Ovary (tissue), 3 donors: ENCODE results near the gene TIMP4.

Experiments
- EP300 ChIP-seq: sonication (generic); formaldehyde crosslinking; IDR thresholded peaks from one replicate; pipeline ENCODE4 v1.6.1; 2017; ENCODE audit warnings: antibody characterized with exemption
- POLR2A ChIP-seq: fragments of 450-650 bp; IDR thresholded peaks from one replicate; pipeline ENCODE4 v1.6.1; 2017; ENCODE audit warnings: antibody characterized with exemption, mild to moderate bottlenecking, moderate library complexity
- TF ChIP-seq, protein P1 (sequence below), 3 donors: fragments of 450-650 bp in 2 of 3; fragments of 200-600 bp in 1 of 3; IDR thresholded peaks; one replicate each; pipeline versions ENCODE4 v1.5.1 to v1.8.0; 2016 to 2022; ENCODE audit warnings: antibody characterized with exemption in 3 of 3, mild to moderate bottlenecking in 1 of 3
- donor health status: DM: no; HTN: no; CAD: no.

DNA sequence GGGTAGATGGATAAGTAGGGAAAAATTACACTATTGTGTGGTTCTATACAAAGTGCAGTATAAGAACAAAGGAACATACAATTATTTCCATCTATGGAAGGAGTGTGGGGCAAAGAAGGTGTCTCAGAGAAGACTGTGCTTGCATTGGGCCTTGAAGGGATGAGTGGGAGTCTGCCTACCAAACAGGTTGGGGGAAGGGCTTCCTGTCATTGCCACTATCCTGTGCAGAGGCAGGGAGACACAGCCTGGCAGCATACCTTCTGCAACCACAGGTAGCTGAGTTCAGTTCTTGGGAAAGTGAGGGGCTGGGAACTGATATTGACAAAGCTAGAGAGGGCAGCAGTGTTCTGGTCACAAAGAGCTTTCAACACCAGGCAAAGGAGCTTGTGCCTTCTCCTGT, 3.4 kb downstream of the TIMP4 start:
- TF ChIP-seq, protein P1, sequence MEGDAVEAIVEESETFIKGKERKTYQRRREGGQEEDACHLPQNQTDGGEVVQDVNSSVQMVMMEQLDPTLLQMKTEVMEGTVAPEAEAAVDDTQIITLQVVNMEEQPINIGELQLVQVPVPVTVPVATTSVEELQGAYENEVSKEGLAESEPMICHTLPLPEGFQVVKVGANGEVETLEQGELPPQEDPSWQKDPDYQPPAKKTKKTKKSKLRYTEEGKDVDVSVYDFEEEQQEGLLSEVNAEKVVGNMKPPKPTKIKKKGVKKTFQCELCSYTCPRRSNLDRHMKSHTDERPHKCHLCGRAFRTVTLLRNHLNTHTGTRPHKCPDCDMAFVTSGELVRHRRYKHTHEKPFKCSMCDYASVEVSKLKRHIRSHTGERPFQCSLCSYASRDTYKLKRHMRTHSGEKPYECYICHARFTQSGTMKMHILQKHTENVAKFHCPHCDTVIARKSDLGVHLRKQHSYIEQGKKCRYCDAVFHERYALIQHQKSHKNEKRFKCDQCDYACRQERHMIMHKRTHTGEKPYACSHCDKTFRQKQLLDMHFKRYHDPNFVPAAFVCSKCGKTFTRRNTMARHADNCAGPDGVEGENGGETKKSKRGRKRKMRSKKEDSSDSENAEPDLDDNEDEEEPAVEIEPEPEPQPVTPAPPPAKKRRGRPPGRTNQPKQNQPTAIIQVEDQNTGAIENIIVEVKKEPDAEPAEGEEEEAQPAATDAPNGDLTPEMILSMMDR (IDR thresholded peaks at IDR 0.05): no peak
- TF ChIP-seq POLR2A (no peak), EP300 (no peak)
